ENCODE data around the gene BMPR1B. TPM values are rescaled to one million over a fixed set of nuclear protein-coding genes. Genes with fewer than 3 reads are reported as not detected.
A peak's percentile ranks its signal among the peaks of the same experiment; 100 is the strongest.

The BMPR1B gene
- total and polyA plus RNA-seq, 2 of the 8 experiments (the other 6 are each of a cell fraction or from before 2014, with no cell fraction given) = 0.14 to 1.1 TPM

DNA sequence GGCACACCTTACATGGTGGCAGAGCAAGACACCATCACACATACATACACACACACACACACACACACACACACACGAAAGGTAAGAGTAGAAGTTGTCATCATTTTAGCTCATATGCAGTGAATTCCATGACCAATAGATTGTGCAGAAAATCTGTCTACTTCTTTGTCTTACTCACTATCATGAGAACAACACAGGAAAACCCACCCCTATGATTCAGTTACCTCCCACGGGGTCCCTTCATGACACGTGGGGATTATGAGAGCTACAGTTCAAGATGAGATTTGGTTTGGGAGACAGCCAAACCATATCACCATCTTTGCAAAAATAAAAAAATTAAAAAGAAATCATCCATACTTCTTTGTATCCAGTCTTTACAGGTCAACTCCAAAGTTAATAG lies 221.1 kb downstream of the BMPR1B start:
- Histone ChIP-seq H3K27me3 (replicated peaks in 1 of 4; ENCODE audit: control insufficient read depth in 3 of 4, extremely low read depth in 1 of 4, insufficient read depth in 3 of 4, low read length in 3 of 4) (peaks cover 0 to 1% (median 0%) of the 10 kb centered on the region in 4 experiments; a peak in 1 of 7 replicates), H3K23me2 (ENCODE audit: low read depth, low read length) (no peaks in the 10 kb centered on the region), H2BK12ac (ENCODE audit: low read depth, low read length) (no peak overlapping the region), H3K14ac (ENCODE audit: insufficient read length) (no peak overlapping the region), H3K4me1 (replicated peaks in 1 of 4; ENCODE audit: control insufficient read depth in 3 of 4, insufficient read depth in 4 of 4, low read length in 3 of 4) (no peaks in the 10 kb centered on the region), H3K4ac (replicated peaks; ENCODE audit: insufficient read length, low read depth, low read length) (no peak overlapping the region), H2AK5ac (ENCODE audit: low read depth, low read length) (no peak overlapping the region), H3K4me3 (ENCODE audit: extremely low read depth in 1 of 4, insufficient read depth in 2 of 4, low read depth in 3 of 4, low read length in 4 of 4) (no peak overlapping the region), H3K23ac (ENCODE audit: insufficient read length) (no peak overlapping the region), H2BK15ac (ENCODE audit: low read length) (no peak overlapping the region), H3K9me3 (ENCODE audit: insufficient read depth in 2 of 2, low read depth in 1 of 2, low read length in 1 of 2) (no peaks in the 10 kb centered on the region), H2AFZ (ENCODE audit: low read length) (no peak overlapping the region), H3K4me2 (ENCODE audit: insufficient read depth in 1 of 2, low read depth in 2 of 2, low read length in 2 of 2) (no peak overlapping the region), H4K20me1 (replicated peaks in 1 of 2; ENCODE audit: control insufficient read depth in 1 of 2, insufficient read depth in 2 of 2, low read length in 2 of 2) (no peaks in the 10 kb centered on the region), H2BK5ac (ENCODE audit: low read depth, low read length) (no peak overlapping the region), H3K79me2 (ENCODE audit: control insufficient read depth in 1 of 2, insufficient read depth in 2 of 2, low read length in 2 of 2) (no peaks in the 10 kb centered on the region), H4K91ac (replicated peaks; ENCODE audit: insufficient read length, low read length) (no peak overlapping the region), H4K8ac (ENCODE audit: extremely low read depth, insufficient read depth, low read length) (no peak overlapping the region), H2BK120ac (replicated peaks; ENCODE audit: low read depth, low read length) (no peak overlapping the region), H2BK20ac (ENCODE audit: low read length) (no peak overlapping the region), H3K27ac (ENCODE audit: low read depth, low read length) (no peak overlapping the region), H3K18ac (ENCODE audit: extremely low read depth, low read length) (no peak overlapping the region), H4K5ac (ENCODE audit: insufficient read length, low read depth, low read length) (no peak overlapping the region), H3K9ac (replicated peaks in 1 of 4; ENCODE audit: extremely low read depth in 1 of 4, low read depth in 3 of 4, low read length in 3 of 4) (no peak overlapping the region), H3K79me1 (ENCODE audit: low read depth, low read length) (no peaks in the 10 kb centered on the region), H3K36me3 (ENCODE audit: control insufficient read depth in 2 of 4, insufficient read depth in 4 of 4, low read length in 3 of 4) (no peaks in the 10 kb centered on the region), H3K56ac (replicated peaks; ENCODE audit: insufficient read length, low read depth, low read length) (peak overlapping the region; percentile 71)
- CTCF ChIA-PET (ENCODE audit: partially characterized antibody) = interaction anchor here (0.7 kb wide), 1 partner anchor 34 kb away, joined by 3 read pairs; no protein-coding TSS in a partner anchor
- FAIRE-seq (no peak), DNase-seq (ENCODE audit: low read depth in 1 of 2, low spot score in 2 of 2) (no peak)
- WGBS, 2 experiments (ENCODE audit: extremely low coverage in 1 of 2, insufficient coverage in 1 of 2, insufficient read length in 1 of 2, insufficient replicate concordance in 2 of 2, low coverage in 1 of 2, low lambda C conversion rate in 2 of 2, missing lambda C conversion rate in 1 of 2) = 86% methylated on average over 3 of the region's 3 CpGs; no CpG with 5 or more reads in 1 of the 2 experiments
- TF ChIP-seq MAFK (IDR thresholded peaks at IDR 0.05; ENCODE audit: low read depth, low read length) (no peak), BACH1 (IDR thresholded peaks at IDR 0.05; ENCODE audit: low read length) (no peak), RBBP5 (IDR thresholded peaks at IDR 0.05; ENCODE audit: borderline replicate concordance, low read depth, low read length) (no peak), SIRT6 (IDR thresholded peaks at IDR 0.05; ENCODE audit: low read length) (no peak), CHD2 (IDR thresholded peaks at IDR 0.05; ENCODE audit: low read length) (no peak), TEAD4 (IDR thresholded peaks at IDR 0.05; ENCODE audit: low read depth, low read length) (no peak), NRF1 (IDR thresholded peaks at IDR 0.05; ENCODE audit: low read depth, low read length) (no peak), SP1 (IDR thresholded peaks at IDR 0.05; ENCODE audit: low read depth, low read length) (no peak), SIN3A (conservative IDR thresholded peaks at IDR 0.05 in 1 of 2, IDR thresholded peaks at IDR 0.05 in 1 of 2; ENCODE audit: low read depth in 1 of 2, low read length in 2 of 2) (no peak)
- POLR2A ChIA-PET (ENCODE audit: partially characterized antibody) = no interaction called here

All from H1 (cell line).